ENCODE results near the gene RNF44.

Gene RNF44

GRCh38 chr5:176491901-176492300, 45.3 kb downstream of the RNF44 start:
- Histone ChIP-seq H3K4me1 (ENCODE audit: low read length) (no peaks in the 10 kb centered on the region), H3K4me2 (ENCODE audit: low read depth, low read length) (no peak overlapping the region), H3K36me3 (replicated peaks; ENCODE audit: insufficient read depth, low read length) (peaks cover 29% of the 10 kb centered on the region; the same call in 1 of the 2 replicates), H3K9ac (ENCODE audit: low read length) (no peak overlapping the region), H2AFZ (ENCODE audit: low read length) (no peak overlapping the region), H3F3A (ENCODE audit: insufficient read depth, low read length) (no peaks in the 10 kb centered on the region), H3K4me3 (ENCODE audit: low read length) (no peak overlapping the region), H4K20me1 (ENCODE audit: insufficient read depth, low read length) (no peaks in the 10 kb centered on the region), H3K79me2 (ENCODE audit: low read length) (no peaks in the 10 kb centered on the region), H3K9me3 (replicated peaks; ENCODE audit: insufficient read depth, low read length) (no peaks in the 10 kb centered on the region), H3K9me2 (replicated peaks; ENCODE audit: insufficient read depth, low read length) (no peaks in the 10 kb centered on the region), H3K27me3 (replicated peaks; ENCODE audit: insufficient read depth, low read length) (no peaks in the 10 kb centered on the region), H3K27ac (ENCODE audit: low read length) (no peak overlapping the region)
- TF ChIP-seq EZH2 (optimal IDR thresholded peaks at IDR 0.05; ENCODE audit: low read depth, low read length) (no peak), EZH2phosphoT487 (IDR thresholded peaks at IDR 0.05; ENCODE audit: low read length) (no peak), CTCF (IDR thresholded peaks at IDR 0.05; ENCODE audit: low read length) (no peak)
- no peak for DNase-seq

GRCh38 chr5:176491101-176491502, 46.1 kb downstream of the RNF44 start:
- no peaks in the 10 kb centered on the region for H3F3A ChIP-seq (ENCODE audit: insufficient read depth, low read length)

GRCh38 chr5:176490301-176490700, 46.9 kb downstream of the RNF44 start:
- Histone ChIP-seq H3K4me1 (ENCODE audit: low read length) (no peaks in the 10 kb centered on the region), H3K79me2 (ENCODE audit: low read length) (peaks cover 7% of the 10 kb centered on the region; the same call in 1 of the 2 replicates), H3K9me3 (replicated peaks; ENCODE audit: insufficient read depth, low read length) (no peaks in the 10 kb centered on the region), H3K4me3 (ENCODE audit: low read length) (no peak overlapping the region), H4K20me1 (ENCODE audit: insufficient read depth, low read length) (no peaks in the 10 kb centered on the region), H2AFZ (ENCODE audit: low read length) (no peak overlapping the region), H3K9me2 (replicated peaks; ENCODE audit: insufficient read depth, low read length) (no peaks in the 10 kb centered on the region), H3K27me3 (replicated peaks; ENCODE audit: insufficient read depth, low read length) (no peaks in the 10 kb centered on the region), H3K4me2 (ENCODE audit: low read depth, low read length) (no peak overlapping the region), H3F3A (ENCODE audit: insufficient read depth, low read length) (no peaks in the 10 kb centered on the region), H3K27ac (ENCODE audit: low read length) (no peak overlapping the region), H3K36me3 (replicated peaks; ENCODE audit: insufficient read depth, low read length) (peaks cover 20% of the 10 kb centered on the region; the same call in 1 of the 2 replicates), H3K9ac (ENCODE audit: low read length) (no peak overlapping the region)
- no peak for DNase-seq
- TF ChIP-seq EZH2 (optimal IDR thresholded peaks at IDR 0.05; ENCODE audit: low read depth, low read length) = no peak
- no peak for TF ChIP-seq EZH2phosphoT487 (IDR thresholded peaks at IDR 0.05; ENCODE audit: low read length)
- TF ChIP-seq CTCF (IDR thresholded peaks at IDR 0.05; ENCODE audit: low read length) = no peak

More at GRCh38 chr5:176491101-176491502, 46.1 kb downstream of the RNF44 start:
- H3K4me1 ChIP-seq (ENCODE audit: low read length) = no peaks in the 10 kb centered on the region
- H3K4me3 ChIP-seq (ENCODE audit: low read length) = no peak overlapping the region
- H2AFZ ChIP-seq (ENCODE audit: low read length) = no peak overlapping the region
- no peak overlapping the region for H3K27ac ChIP-seq (ENCODE audit: low read length)
- H3K4me2 ChIP-seq (ENCODE audit: low read depth, low read length) = no peak overlapping the region
- H3K9me2 ChIP-seq (replicated peaks; ENCODE audit: insufficient read depth, low read length) = no peaks in the 10 kb centered on the region
- peaks cover 23% of the 10 kb centered on the region; the same call in 1 of the 2 replicates for H3K36me3 ChIP-seq (replicated peaks; ENCODE audit: insufficient read depth, low read length)
- TF ChIP-seq EZH2phosphoT487 (IDR thresholded peaks at IDR 0.05; ENCODE audit: low read length) = no peak
- no peak for TF ChIP-seq EZH2 (optimal IDR thresholded peaks at IDR 0.05; ENCODE audit: low read depth, low read length)
- no peak for TF ChIP-seq CTCF (IDR thresholded peaks at IDR 0.05; ENCODE audit: low read length)
- no peak overlapping the region for H3K9ac ChIP-seq (ENCODE audit: low read length)
- H3K79me2 ChIP-seq (ENCODE audit: low read length) = peaks cover 2% of the 10 kb centered on the region; the same call in 1 of the 2 replicates
- H3K9me3 ChIP-seq (replicated peaks; ENCODE audit: insufficient read depth, low read length) = no peaks in the 10 kb centered on the region
- H3K27me3 ChIP-seq (replicated peaks; ENCODE audit: insufficient read depth, low read length) = no peaks in the 10 kb centered on the region
- no peaks in the 10 kb centered on the region for H4K20me1 ChIP-seq (ENCODE audit: insufficient read depth, low read length)
- no peak for DNase-seq

Data from MM.1S (cell line).